ENCODE results near the gene UGT2B7. TPM values are rescaled to one million over a fixed set of nuclear protein-coding genes. Genes with fewer than 3 reads are reported as not detected.
"Not testable (repeated sequence)": the region's sequence is repeated elsewhere in the genome, so short reads cannot be mapped to it uniquely, and the experiment has no call there.

The UGT2B7 gene
- total RNA-seq, 1 experiment from 2014 or later, result not detected

DNA sequence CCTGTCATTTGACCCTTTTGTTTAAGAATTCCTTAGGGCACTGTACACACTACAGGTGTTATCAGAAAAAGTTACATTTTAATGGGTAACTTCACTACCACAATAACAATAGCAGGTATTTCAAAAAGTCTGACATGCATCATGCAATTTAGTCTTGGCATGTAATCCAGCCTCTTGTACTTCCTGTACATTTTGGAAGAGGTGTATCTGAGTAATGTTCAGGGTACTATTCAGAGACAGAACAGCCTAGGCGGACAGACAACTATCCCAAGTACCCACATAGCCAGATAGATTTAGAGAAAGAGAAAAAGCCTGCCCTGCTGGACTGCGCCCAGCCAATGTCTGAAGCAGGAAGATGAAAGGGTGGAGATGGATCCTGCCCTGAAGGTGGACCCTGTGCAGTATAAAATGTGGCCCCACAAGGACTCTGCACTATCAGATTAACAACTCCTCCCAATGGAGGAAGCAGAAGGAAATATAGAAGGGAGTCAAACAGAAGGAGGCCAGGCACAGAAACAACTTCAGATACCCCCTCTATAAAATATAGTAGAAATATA lies 8.5 kb downstream of the UGT2B7 start:
- no peak overlapping the region for H3K27ac Mint-ChIP-seq
- H3K9ac ChIP-seq (ENCODE audit: extremely low read depth, insufficient read length, low read length), result no peak overlapping the region
- no peak for TF ChIP-seq CTCF (conservative IDR thresholded peaks at IDR 0.05)
- no peaks in the 10 kb centered on the region for H3K79me1 ChIP-seq (ENCODE audit: insufficient read depth, low read depth, low read length, poor library complexity, severe bottlenecking)
- no peak overlapping the region for H2AFZ ChIP-seq (ENCODE audit: low read length)
- no peak overlapping the region for H3K18ac ChIP-seq (ENCODE audit: insufficient read length, low read depth, low read length)
- no peak overlapping the region for H2BK120ac ChIP-seq (ENCODE audit: low read depth, low read length, poor library complexity, severe bottlenecking)
- no peak overlapping the region for H4K8ac ChIP-seq (replicated peaks; ENCODE audit: insufficient read length, low read depth, low read length)
- no peak overlapping the region for H2AK5ac ChIP-seq (ENCODE audit: insufficient read length, low read length)
- DNase-seq, result no peak
- H3K9me3 Mint-ChIP-seq, result no peaks in the 10 kb centered on the region
- no peaks in the 10 kb centered on the region for H3K4me1 ChIP-seq (ENCODE audit: insufficient read depth, low read length)
- no peaks in the 10 kb centered on the region for H3K4me1 Mint-ChIP-seq
- H3K23me2 ChIP-seq (ENCODE audit: insufficient read length, low read depth, low read length, poor library complexity, severe bottlenecking), result no peaks in the 10 kb centered on the region
- no peak overlapping the region for H2BK20ac ChIP-seq (ENCODE audit: low read depth, low read length, poor library complexity, severe bottlenecking)
- no peak overlapping the region for H3K27ac ChIP-seq (ENCODE audit: insufficient read length, low read depth, low read length)
- no peak overlapping the region for H3K4me2 ChIP-seq (ENCODE audit: insufficient read depth, insufficient read length, low read length)
- no peak overlapping the region for H3K4me3 Mint-ChIP-seq
- H3K9me3 ChIP-seq (ENCODE audit: control insufficient read depth, low read depth, low read length), result no peaks in the 10 kb centered on the region
- no peak overlapping the region for H3K14ac ChIP-seq (ENCODE audit: insufficient read depth, low read length)
- no peaks in the 10 kb centered on the region for H3K27me3 ChIP-seq (ENCODE audit: insufficient read depth, low read length)
- H4K5ac ChIP-seq (ENCODE audit: insufficient read length, low read depth, low read length), result no peak overlapping the region
- no peak overlapping the region for H2BK5ac ChIP-seq (ENCODE audit: insufficient read length, low read length)
- no peak overlapping the region for H2BK15ac ChIP-seq (ENCODE audit: low read depth, low read length)
- no peaks in the 10 kb centered on the region for H3K79me2 ChIP-seq (ENCODE audit: insufficient read depth, low read length)
- H2BK12ac ChIP-seq (ENCODE audit: insufficient read length, low read depth, low read length), result no peak overlapping the region
- no CpG with 5 or more reads among the region's 2 CpGs for WGBS (ENCODE audit: extremely low coverage, insufficient read length, low lambda C conversion rate)
- H3K23ac ChIP-seq (ENCODE audit: insufficient read length, low read depth, low read length), result no peak overlapping the region
- H3K56ac ChIP-seq (ENCODE audit: insufficient read length, low read depth, low read length), result no peak overlapping the region
- no peaks in the 10 kb centered on the region for H3K27me3 Mint-ChIP-seq (ENCODE audit: low read depth)
- H3K4ac ChIP-seq (ENCODE audit: low read depth, low read length), result no peak overlapping the region
- no peak overlapping the region for H4K91ac ChIP-seq (ENCODE audit: insufficient read length, low read depth, low read length)
- no peak overlapping the region for H3T11ph ChIP-seq (ENCODE audit: low read length)
- no peaks in the 10 kb centered on the region for H3K36me3 Mint-ChIP-seq (ENCODE audit: insufficient read depth in 1 of 3, low read depth in 3 of 3)
- no peaks in the 10 kb centered on the region for H4K20me1 ChIP-seq (ENCODE audit: control insufficient read depth, insufficient read depth, insufficient read length)

- not testable (repeated sequence) for H3K4me1 ChIP-seq (ENCODE audit: insufficient read depth, low read length); H3K9me3 Mint-ChIP-seq; H3K9ac ChIP-seq (ENCODE audit: extremely low read depth, insufficient read length, low read length); H2BK20ac ChIP-seq (ENCODE audit: low read depth, low read length, poor library complexity, severe bottlenecking); H3K14ac ChIP-seq (ENCODE audit: insufficient read depth, low read length); H3K23ac ChIP-seq (ENCODE audit: insufficient read length, low read depth, low read length); H3K79me2 ChIP-seq (ENCODE audit: insufficient read depth, low read length); H2AFZ ChIP-seq (ENCODE audit: low read length); H4K5ac ChIP-seq (ENCODE audit: insufficient read length, low read depth, low read length); H3K27ac ChIP-seq (ENCODE audit: insufficient read length, low read depth, low read length); H3K4me1 Mint-ChIP-seq; H2AK5ac ChIP-seq (ENCODE audit: insufficient read length, low read length); H4K20me1 ChIP-seq (ENCODE audit: control insufficient read depth, insufficient read depth, insufficient read length); H2BK12ac ChIP-seq (ENCODE audit: insufficient read length, low read depth, low read length); H3K23me2 ChIP-seq (ENCODE audit: insufficient read length, low read depth, low read length, poor library complexity, severe bottlenecking); H3K27me3 ChIP-seq (ENCODE audit: insufficient read depth, low read length); H3K27ac Mint-ChIP-seq; H2BK15ac ChIP-seq (ENCODE audit: low read depth, low read length); H3K36me3 Mint-ChIP-seq (ENCODE audit: insufficient read depth in 1 of 3, low read depth in 3 of 3); H3K4me2 ChIP-seq (ENCODE audit: insufficient read depth, insufficient read length, low read length); H2BK5ac ChIP-seq (ENCODE audit: insufficient read length, low read length); DNase-seq; H3K9me3 ChIP-seq (ENCODE audit: control insufficient read depth, low read depth, low read length); H4K8ac ChIP-seq (replicated peaks; ENCODE audit: insufficient read length, low read depth, low read length); H4K91ac ChIP-seq (ENCODE audit: insufficient read length, low read depth, low read length); H3K27me3 Mint-ChIP-seq (ENCODE audit: low read depth); H2BK120ac ChIP-seq (ENCODE audit: low read depth, low read length, poor library complexity, severe bottlenecking); H3K4ac ChIP-seq (ENCODE audit: low read depth, low read length); H3K4me3 Mint-ChIP-seq; H3K56ac ChIP-seq (ENCODE audit: insufficient read length, low read depth, low read length); H3K18ac ChIP-seq (ENCODE audit: insufficient read length, low read depth, low read length); H3T11ph ChIP-seq (ENCODE audit: low read length); H3K79me1 ChIP-seq (ENCODE audit: insufficient read depth, low read depth, low read length, poor library complexity, severe bottlenecking)
- WGBS (ENCODE audit: extremely low coverage, insufficient read length, low lambda C conversion rate), result no CpG with 5 or more reads among the region's 30 CpGs
Measured at GRCh38 chr4:69115151-69115850, 19.0 kb downstream of the UGT2B7 start.

All from H9 (cell line).